Measurements from ENCODE around the gene SLA2.

DNA sequence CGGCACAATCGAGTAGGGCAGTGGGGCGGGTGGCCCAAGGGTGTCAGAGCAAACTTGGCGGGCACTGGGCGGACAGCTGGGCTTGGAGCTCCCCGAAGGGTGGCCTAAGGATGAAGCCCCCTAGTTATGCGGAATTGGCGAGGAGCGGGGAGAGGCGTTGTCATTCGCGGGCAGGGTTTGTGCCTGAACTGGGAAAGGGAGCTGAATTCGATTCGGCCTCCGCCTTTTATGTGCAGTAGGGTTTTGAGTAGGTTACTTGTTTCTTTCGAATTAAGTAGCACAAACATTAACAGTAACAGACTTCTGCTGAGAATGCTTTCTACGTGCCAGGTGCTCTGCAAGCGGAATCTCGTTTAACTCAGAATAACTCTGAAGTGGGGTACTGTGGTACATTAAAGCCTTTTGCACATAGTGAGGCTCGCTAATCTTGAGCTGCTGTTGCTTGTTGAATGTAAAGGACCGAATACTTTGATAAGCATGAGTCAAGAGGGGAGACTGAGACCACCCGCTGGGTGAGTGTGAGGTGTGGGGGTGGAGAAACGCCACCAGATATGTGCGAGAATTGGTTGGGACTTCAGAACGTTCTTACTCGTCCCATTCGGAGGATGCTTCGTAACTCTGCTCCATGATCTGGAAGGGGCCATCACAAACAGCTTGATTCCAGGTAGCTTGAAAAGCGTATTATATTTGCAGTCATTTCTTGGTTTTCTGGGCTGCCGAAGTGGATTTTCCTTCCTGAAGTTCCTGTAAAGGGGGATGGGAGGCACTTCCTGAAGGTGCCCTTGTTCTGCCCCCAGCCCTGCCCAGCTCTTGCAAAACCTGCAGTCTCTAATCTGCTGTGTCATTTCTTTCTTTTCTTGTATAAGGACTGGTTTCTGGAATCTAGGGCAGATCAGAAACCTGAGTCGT lies 39.6 kb downstream of the SLA2 start:
- TF ChIP-seq CTCF (IDR thresholded peaks at IDR 0.05), result no peak
- TF ChIP-seq TEAD4 (IDR thresholded peaks at IDR 0.05; ENCODE audit: borderline replicate concordance, insufficient read depth), result no peak
- TF ChIP-seq, protein P1, sequence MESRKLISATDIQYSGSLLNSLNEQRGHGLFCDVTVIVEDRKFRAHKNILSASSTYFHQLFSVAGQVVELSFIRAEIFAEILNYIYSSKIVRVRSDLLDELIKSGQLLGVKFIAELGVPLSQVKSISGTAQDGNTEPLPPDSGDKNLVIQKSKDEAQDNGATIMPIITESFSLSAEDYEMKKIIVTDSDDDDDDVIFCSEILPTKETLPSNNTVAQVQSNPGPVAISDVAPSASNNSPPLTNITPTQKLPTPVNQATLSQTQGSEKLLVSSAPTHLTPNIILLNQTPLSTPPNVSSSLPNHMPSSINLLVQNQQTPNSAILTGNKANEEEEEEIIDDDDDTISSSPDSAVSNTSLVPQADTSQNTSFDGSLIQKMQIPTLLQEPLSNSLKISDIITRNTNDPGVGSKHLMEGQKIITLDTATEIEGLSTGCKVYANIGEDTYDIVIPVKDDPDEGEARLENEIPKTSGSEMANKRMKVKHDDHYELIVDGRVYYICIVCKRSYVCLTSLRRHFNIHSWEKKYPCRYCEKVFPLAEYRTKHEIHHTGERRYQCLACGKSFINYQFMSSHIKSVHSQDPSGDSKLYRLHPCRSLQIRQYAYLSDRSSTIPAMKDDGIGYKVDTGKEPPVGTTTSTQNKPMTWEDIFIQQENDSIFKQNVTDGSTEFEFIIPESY (IDR thresholded peaks at IDR 0.05; ENCODE audit: borderline replicate concordance, low read depth), result no peak
- no peak for TF ChIP-seq JUND (IDR thresholded peaks at IDR 0.05)
- no peak for TF ChIP-seq FOXM1 (IDR thresholded peaks at IDR 0.05; ENCODE audit: low read depth)
- TF ChIP-seq, protein P2, sequence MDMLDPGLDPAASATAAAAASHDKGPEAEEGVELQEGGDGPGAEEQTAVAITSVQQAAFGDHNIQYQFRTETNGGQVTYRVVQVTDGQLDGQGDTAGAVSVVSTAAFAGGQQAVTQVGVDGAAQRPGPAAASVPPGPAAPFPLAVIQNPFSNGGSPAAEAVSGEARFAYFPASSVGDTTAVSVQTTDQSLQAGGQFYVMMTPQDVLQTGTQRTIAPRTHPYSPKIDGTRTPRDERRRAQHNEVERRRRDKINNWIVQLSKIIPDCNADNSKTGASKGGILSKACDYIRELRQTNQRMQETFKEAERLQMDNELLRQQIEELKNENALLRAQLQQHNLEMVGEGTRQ (IDR thresholded peaks at IDR 0.05; ENCODE audit: borderline replicate concordance, low read depth, low read length), result no peak
- TF ChIP-seq YY1 (IDR thresholded peaks at IDR 0.05; ENCODE audit: low read depth), result no peak
- no peak for TF ChIP-seq GATA2 (CRISPR knock-in tag; IDR thresholded peaks at IDR 0.05)
- TF ChIP-seq, protein P3, sequence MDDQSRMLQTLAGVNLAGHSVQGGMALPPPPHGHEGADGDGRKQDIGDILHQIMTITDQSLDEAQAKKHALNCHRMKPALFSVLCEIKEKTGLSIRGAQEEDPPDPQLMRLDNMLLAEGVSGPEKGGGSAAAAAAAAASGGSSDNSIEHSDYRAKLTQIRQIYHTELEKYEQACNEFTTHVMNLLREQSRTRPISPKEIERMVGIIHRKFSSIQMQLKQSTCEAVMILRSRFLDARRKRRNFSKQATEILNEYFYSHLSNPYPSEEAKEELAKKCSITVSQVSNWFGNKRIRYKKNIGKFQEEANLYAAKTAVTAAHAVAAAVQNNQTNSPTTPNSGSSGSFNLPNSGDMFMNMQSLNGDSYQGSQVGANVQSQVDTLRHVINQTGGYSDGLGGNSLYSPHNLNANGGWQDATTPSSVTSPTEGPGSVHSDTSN (IDR thresholded peaks at IDR 0.05), result no peak
- TF ChIP-seq EZH2phosphoT487 (IDR thresholded peaks at IDR 0.05; ENCODE audit: borderline replicate concordance, low read depth), result no peak
- no peak for TF ChIP-seq RCOR1 (IDR thresholded peaks at IDR 0.05; ENCODE audit: low read length)
